Esophagus muscularis mucosa (tissue), 3 donors: Measurements from ENCODE around the gene MLST8.

Experiments
- POLR2AphosphoS5 ChIP-seq, 2 donors: sonication (generic); formaldehyde crosslinking; IDR thresholded peaks; one replicate each; pipeline ENCODE4 v1.6.1; 2017; ENCODE audit warnings: antibody characterized with exemption in 2 of 2
- TF ChIP-seq, protein P1 (sequence below), 3 experiments: fragments of 200-600 bp in 2 of 3; fragments of 450-650 bp in 1 of 3; sonication (generic) in 2 of 3; IDR thresholded peaks; one replicate each; pipeline ENCODE4 v1.5.1; 2017 to 2019; ENCODE audit warnings: antibody characterized with exemption in 3 of 3, mild to moderate bottlenecking in 2 of 3, moderate library complexity in 1 of 3

DNA sequence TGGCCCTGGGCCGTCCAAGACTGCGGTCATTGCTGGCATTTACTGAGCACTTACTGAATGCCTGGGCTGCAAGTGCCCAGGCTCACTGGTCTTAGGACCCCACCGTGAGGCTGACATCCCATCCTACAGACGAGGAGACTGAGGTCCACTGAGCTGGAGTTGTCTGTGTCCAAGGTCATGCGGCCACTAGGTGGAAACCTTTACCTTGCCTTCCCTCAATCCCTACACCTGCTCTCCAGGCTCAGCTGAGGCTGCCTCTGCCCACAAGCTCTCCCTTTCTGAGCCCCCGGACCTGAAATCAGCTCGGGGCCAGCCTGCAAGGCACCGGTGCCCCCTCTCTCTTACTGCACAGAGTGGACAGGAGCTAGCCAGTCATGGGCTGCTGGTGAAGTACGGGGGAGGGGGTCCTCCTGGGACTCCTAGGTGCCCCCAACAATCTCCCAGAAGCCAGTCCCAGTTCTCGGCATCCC, 10.4 kb upstream of the MLST8 start:
- TF ChIP-seq POLR2AphosphoS5 (IDR thresholded peaks at IDR 0.05): no peak
- TF ChIP-seq, protein P1, sequence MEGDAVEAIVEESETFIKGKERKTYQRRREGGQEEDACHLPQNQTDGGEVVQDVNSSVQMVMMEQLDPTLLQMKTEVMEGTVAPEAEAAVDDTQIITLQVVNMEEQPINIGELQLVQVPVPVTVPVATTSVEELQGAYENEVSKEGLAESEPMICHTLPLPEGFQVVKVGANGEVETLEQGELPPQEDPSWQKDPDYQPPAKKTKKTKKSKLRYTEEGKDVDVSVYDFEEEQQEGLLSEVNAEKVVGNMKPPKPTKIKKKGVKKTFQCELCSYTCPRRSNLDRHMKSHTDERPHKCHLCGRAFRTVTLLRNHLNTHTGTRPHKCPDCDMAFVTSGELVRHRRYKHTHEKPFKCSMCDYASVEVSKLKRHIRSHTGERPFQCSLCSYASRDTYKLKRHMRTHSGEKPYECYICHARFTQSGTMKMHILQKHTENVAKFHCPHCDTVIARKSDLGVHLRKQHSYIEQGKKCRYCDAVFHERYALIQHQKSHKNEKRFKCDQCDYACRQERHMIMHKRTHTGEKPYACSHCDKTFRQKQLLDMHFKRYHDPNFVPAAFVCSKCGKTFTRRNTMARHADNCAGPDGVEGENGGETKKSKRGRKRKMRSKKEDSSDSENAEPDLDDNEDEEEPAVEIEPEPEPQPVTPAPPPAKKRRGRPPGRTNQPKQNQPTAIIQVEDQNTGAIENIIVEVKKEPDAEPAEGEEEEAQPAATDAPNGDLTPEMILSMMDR (IDR thresholded peaks at IDR 0.05): peak in 2 of 3 experiments; percentile 13 to 37
